Neuronal stem cell (in vitro differentiated cells): ENCODE results near the gene WTAP.
A peak's percentile ranks its signal among the peaks of the same experiment; 100 is the strongest.

ENCODE experiments used
- DNase-seq: peaks from one replicate; pipeline ENCODE4 v3.0.0-alpha.2; 2013; ENCODE audit warnings: low spot score
- H2AFZ ChIP-seq: one replicate; pipeline ENCODE4 v1.6.1; 2013; ENCODE audit warnings: mild to moderate bottlenecking, low read length, inconsistent platforms
- H2AK5ac ChIP-seq: 2 replicates; pipeline ENCODE4 v1.6.1; 2013; ENCODE audit warnings: low read depth, mild to moderate bottlenecking, inconsistent platforms, low read length, moderate library complexity, mixed read lengths
- H2BK120ac ChIP-seq: 2 replicates; pipeline ENCODE4 v1.6.1; 2013; ENCODE audit warnings: low read depth, mild to moderate bottlenecking, inconsistent platforms, low read length, moderate library complexity, mixed read lengths
- H2BK12ac ChIP-seq: one replicate; pipeline ENCODE4 v1.6.1; 2013; ENCODE audit warnings: low read length, inconsistent platforms
- H2BK15ac ChIP-seq: 2 replicates; pipeline ENCODE4 v1.6.1; 2013; ENCODE audit warnings: mild to moderate bottlenecking, low read length, inconsistent platforms, mixed read lengths
- H2BK5ac ChIP-seq: one replicate; pipeline ENCODE4 v1.6.1; 2013; ENCODE audit warnings: inconsistent platforms, mild to moderate bottlenecking, low read length, moderate library complexity
- H3K14ac ChIP-seq: one replicate; pipeline ENCODE4 v1.6.1; 2013; ENCODE audit warnings: low read length, inconsistent platforms
- H3K18ac ChIP-seq: 2 replicates; pipeline ENCODE4 v1.6.1; 2013; ENCODE audit warnings: low read length, inconsistent platforms
- H3K23ac ChIP-seq: 2 replicates; pipeline ENCODE4 v1.6.1; 2013; ENCODE audit warnings: low read depth, mild to moderate bottlenecking, mixed read lengths, low read length, inconsistent platforms; ENCODE audit not compliant: poor library complexity
- H3K27ac ChIP-seq: replicated peaks from 3 replicates; pipeline ENCODE4 v1.5.1; 2013; ENCODE audit warnings: low read length, inconsistent platforms
- H3K27me3 ChIP-seq, 3 experiments: 2 replicates each; pipeline ENCODE4 v1.6.1; 2013; ENCODE audit warnings: low read length in 3 of 3, mild to moderate bottlenecking in 2 of 3, inconsistent platforms in 1 of 3, low read depth in 1 of 3, mixed read lengths in 1 of 3, moderate library complexity in 1 of 3; ENCODE audit not compliant: control insufficient read depth in 3 of 3, insufficient read depth in 3 of 3
- H3K36me3 ChIP-seq, 2 donors: replicated peaks in 1 of 2; 2 replicates each; pipeline ENCODE4 v1.6.1; 2013; ENCODE audit warnings: low read length in 2 of 2; ENCODE audit not compliant: control insufficient read depth in 2 of 2, insufficient read depth in 2 of 2
- H3K4ac ChIP-seq: 2 replicates; pipeline ENCODE4 v1.6.1; 2013; ENCODE audit warnings: inconsistent platforms, mild to moderate bottlenecking, low read length, moderate library complexity
- H3K4me1 ChIP-seq, 2 donors: 1 replicate in 1 of 2; 2 replicates in 1 of 2; pipeline ENCODE4 v1.6.1; 2013; ENCODE audit warnings: low read length in 2 of 2, low read depth in 1 of 2; ENCODE audit not compliant: control insufficient read depth in 2 of 2, insufficient read depth in 1 of 2
- H3K4me2 ChIP-seq: one replicate; pipeline ENCODE4 v1.6.1; 2013; ENCODE audit warnings: mild to moderate bottlenecking, low read length, inconsistent platforms; ENCODE audit not compliant: insufficient read depth, poor library complexity, severe bottlenecking
- H3K4me3 ChIP-seq, 2 donors: 2 replicates each; pipeline ENCODE4 v1.5.1; 2013; ENCODE audit warnings: low read length in 2 of 2, mild to moderate bottlenecking in 2 of 2, inconsistent platforms in 1 of 2, moderate library complexity in 1 of 2
- H3K79me1 ChIP-seq: one replicate; pipeline ENCODE4 v1.6.1; 2013; ENCODE audit warnings: low read depth, mild to moderate bottlenecking, inconsistent platforms, low read length, moderate library complexity
- H3K9ac ChIP-seq: one replicate; pipeline ENCODE4 v1.6.1; 2013; ENCODE audit warnings: mild to moderate bottlenecking, low read depth, low read length, inconsistent platforms; ENCODE audit not compliant: poor library complexity
- H3K9me3 ChIP-seq, 2 donors: replicated peaks in 1 of 2; 2 replicates each; pipeline versions ENCODE3 to v1.6.1; 2013; ENCODE audit warnings: low read length in 2 of 2, mild to moderate bottlenecking in 2 of 2, inconsistent platforms in 1 of 2, low read depth in 1 of 2, mixed read lengths in 1 of 2, moderate library complexity in 1 of 2; ENCODE audit not compliant: control insufficient read depth in 2 of 2, insufficient read depth in 1 of 2
- H4K8ac ChIP-seq: one replicate; pipeline ENCODE4 v1.6.1; 2013; ENCODE audit warnings: low read depth, mild to moderate bottlenecking, inconsistent platforms, low read length, moderate library complexity
- H4K91ac ChIP-seq: one replicate; pipeline ENCODE4 v1.6.1; 2013; ENCODE audit warnings: low read length, low read depth, mild to moderate bottlenecking, inconsistent platforms; ENCODE audit not compliant: poor library complexity
- WGBS, 2 donors: extraction: QIAGEN DNeasy Blood & Tissue Kit; methylation state at CpG; one replicate each; pipeline ENCODE4 v1.1.7; 2013; ENCODE audit warnings: missing lambda C conversion rate in 2 of 2, mixed read lengths in 1 of 2; ENCODE audit not compliant: insufficient read length in 2 of 2, insufficient replicate concordance in 1 of 2; ENCODE audit errors: extremely low coverage in 2 of 2; 5-methylcytosine and 5-hydroxymethylcytosine counted together

Gene WTAP

GRCh38 chr6:159726255-159726917 is 920 bp upstream of the WTAP start:
- H3K4me1 ChIP-seq: peaks cover 5 to 6% of the 10 kb centered on the region in 2 donors
- H3K36me3 ChIP-seq: peaks cover 2 to 58% of the 10 kb centered on the region in 2 donors
- peak overlapping the region; percentile 97 for H2AFZ ChIP-seq
- no peak overlapping the region for H2BK15ac ChIP-seq
- H3K9ac ChIP-seq: peak overlapping the region; percentile 79
- peak overlapping the region; percentile 100 for H3K23ac ChIP-seq
- no peak overlapping the region for H2BK12ac ChIP-seq
- H3K27me3 ChIP-seq: no peaks in the 10 kb centered on the region
- no CpG with 5 or more reads among the region's 30 CpGs for WGBS, 2 donors
- H3K14ac ChIP-seq: no peak overlapping the region
- no peak overlapping the region for H2AK5ac ChIP-seq
- H3K4me2 ChIP-seq: peak overlapping the region; percentile 65
- no peak overlapping the region for H2BK120ac ChIP-seq
- H2BK5ac ChIP-seq: peak overlapping the region; percentile 99
- H3K4me3 ChIP-seq: peak overlapping the region; percentile 88 to 95
- H4K91ac ChIP-seq: no peak overlapping the region
- no peak for DNase-seq
- H3K27ac ChIP-seq: peak overlapping the region; percentile 100
- peaks cover 3% of the 10 kb centered on the region for H3K79me1 ChIP-seq
- H4K8ac ChIP-seq: no peak overlapping the region
- peak overlapping the region; percentile 92 for H3K18ac ChIP-seq
- H3K9me3 ChIP-seq: peaks cover 0 to 11% of the 10 kb centered on the region in 2 donors
- no peak overlapping the region for H3K4ac ChIP-seq

- Histone ChIP-seq H3K9me3 (peaks cover 0 to 14% of the 10 kb centered on the region in 2 donors), H2AFZ (peak overlapping the region; percentile 97), H2BK120ac (peak overlapping the region; percentile 41), H3K4me2 (peak overlapping the region; percentile 23), H2BK5ac (peak overlapping the region; percentile 99), H3K23ac (peak overlapping the region; percentile 100), H3K4me3 (peak overlapping the region; percentile 88 to 98), H2AK5ac (peak overlapping the region; percentile 99), H3K79me1 (peaks cover 2% of the 10 kb centered on the region), H3K18ac (peak overlapping the region; percentile 99), H3K4ac (peak overlapping the region; percentile 37), H3K9ac (peak overlapping the region; percentile 86), H3K4me1 (peaks cover 5 to 6% of the 10 kb centered on the region in 2 donors), H4K8ac (peak overlapping the region; percentile 23), H4K91ac (peak overlapping the region; percentile 77), H3K27ac (peak overlapping the region; percentile 95), H3K27me3 (no peaks in the 10 kb centered on the region), H2BK12ac (no peak overlapping the region), H2BK15ac (peak overlapping the region; percentile 24), H3K36me3 (peaks cover 2 to 63% of the 10 kb centered on the region in 2 donors), H3K14ac (no peak overlapping the region)
- no CpG with 5 or more reads among the region's 44 CpGs for WGBS, 2 donors
- DNase-seq: peak; percentile 38
These were observed 575 bp downstream of the WTAP start for GRCh38 chr6:159727717-159728445.

- H3K4me1 ChIP-seq: peaks cover 5 to 6% of the 10 kb centered on the region in 2 donors
- no peak overlapping the region for H3K9ac ChIP-seq
- H3K4me2 ChIP-seq: peak overlapping the region; percentile 31
- H2BK15ac ChIP-seq: no peak overlapping the region
- H3K27me3 ChIP-seq: no peaks in the 10 kb centered on the region
- no peak overlapping the region for H3K14ac ChIP-seq
- WGBS, 2 donors: no CpG with 5 or more reads among the region's 9 CpGs
- peak overlapping the region; percentile 71 to 88 for H3K4me3 ChIP-seq
- peaks cover 0 to 12% of the 10 kb centered on the region in 2 donors for H3K9me3 ChIP-seq
- no peak overlapping the region for H2AK5ac ChIP-seq
- no peak overlapping the region for H2BK5ac ChIP-seq
- no peak overlapping the region for H4K91ac ChIP-seq
- H3K79me1 ChIP-seq: peaks cover 2% of the 10 kb centered on the region
- no peak overlapping the region for H3K27ac ChIP-seq
- H3K36me3 ChIP-seq: peaks cover 0 to 63% of the 10 kb centered on the region in 2 donors
- H2BK120ac ChIP-seq: no peak overlapping the region
- no peak overlapping the region for H4K8ac ChIP-seq
- no peak overlapping the region for H3K18ac ChIP-seq
- no peak overlapping the region for H3K23ac ChIP-seq
- DNase-seq: no peak
- no peak overlapping the region for H2BK12ac ChIP-seq
- H3K4ac ChIP-seq: no peak overlapping the region
- no peak overlapping the region for H2AFZ ChIP-seq
These were observed 1.2 kb downstream of the WTAP start for GRCh38 chr6:159728531-159728964.
